GM19452 (cell line): Measurements from ENCODE around the gene RAB30.

Experiments
- ATAC-seq: cut with Tn5 transposase; IDR thresholded peaks from one replicate; pipeline ENCODE4 v1.9.1; 2021; ENCODE audit not compliant: unreplicated experiment

Gene RAB30

GRCh38 chr11:83071567-83072349 is at the start of gene RAB30:
TSS of gene RAB30 (minus strand) at chr11:83071897. CDS start at chr11:82997316, 74,581 bp downstream.
- peak; percentile 94 for ATAC-seq

GRCh38 chr11:83120327-83120726 is 48.6 kb upstream of the RAB30 start:
- no peak for ATAC-seq

- no peak for ATAC-seq
These were observed 47.5 kb upstream of the RAB30 start for GRCh38 chr11:83119216-83119615.

- ATAC-seq, result no peak
These were observed 47.1 kb upstream of the RAB30 start for GRCh38 chr11:83118814-83119213.

- no peak for ATAC-seq
These were observed 44.4 kb upstream of the RAB30 start for GRCh38 chr11:83116015-83116641.

- ATAC-seq, result no peak
These were observed 43.9 kb upstream of the RAB30 start for GRCh38 chr11:83115551-83115950.

GRCh38 chr11:83115026-83115425 is 43.3 kb upstream of the RAB30 start:
- no peak for ATAC-seq

- ATAC-seq, result no peak
These were observed 41.2 kb upstream of the RAB30 start for GRCh38 chr11:83112886-83113285.

GRCh38 chr11:83105168-83105567 is 33.5 kb upstream of the RAB30 start:
- ATAC-seq, result no peak

GRCh38 chr11:83102834-83103233 is 31.1 kb upstream of the RAB30 start:
- no peak for ATAC-seq

- ATAC-seq, result no peak
These were observed 25.9 kb upstream of the RAB30 start for GRCh38 chr11:83097429-83098075.

GRCh38 chr11:83093634-83094033 is 21.9 kb upstream of the RAB30 start:
- ATAC-seq, result no peak

GRCh38 chr11:83092488-83093384 is 21.0 kb upstream of the RAB30 start:
- ATAC-seq, result no peak

GRCh38 chr11:83088965-83089364 is 17.3 kb upstream of the RAB30 start:
- no peak for ATAC-seq

GRCh38 chr11:83087035-83087434 is 15.3 kb upstream of the RAB30 start:
- ATAC-seq, result no peak

- ATAC-seq, result no peak
These were observed 8.1 kb upstream of the RAB30 start for GRCh38 chr11:83079820-83080219.

- ATAC-seq, result no peak
These were observed 6.6 kb upstream of the RAB30 start for GRCh38 chr11:83078269-83078668.

- no peak for ATAC-seq
These were observed 2.2 kb upstream of the RAB30 start for GRCh38 chr11:83073884-83074283.

- no peak for ATAC-seq
These were observed 1.6 kb upstream of the RAB30 start for GRCh38 chr11:83073258-83073657.

GRCh38 chr11:83072350-83073242 is 899 bp upstream of the RAB30 start:
- no peak for ATAC-seq
